ENCODE data around the gene TARP.

Gene TARP

GRCh38 chr7:38306914-38307313 lies 33.5 kb upstream of the TARP start:
- ChIA-PET CTCF (interaction anchor here (3.0 kb wide), 1 partner anchor 12 kb away, joined by 9 read pairs; no protein-coding TSS in a partner anchor), RAD21 (ENCODE audit: low non-redundant PET in 1 of 2, low total read pairs in 2 of 2, uncharacterized antibody in 2 of 2, unreplicated experiment in 2 of 2) (no interaction called here), POLR2A (no interaction called here)
- Histone ChIP-seq H4K20me1 (ENCODE audit: insufficient read depth) (no peaks in the 10 kb centered on the region), H3K36me3 (ENCODE audit: control insufficient read depth in 1 of 2, insufficient read depth in 2 of 2, low read length in 2 of 2) (no peaks in the 10 kb centered on the region), H3K27me3 (ENCODE audit: insufficient read depth, low read length) (peaks cover 38% of the 10 kb centered on the region), H3K9ac (ENCODE audit: low read length) (no peak overlapping the region), H3K79me2 (ENCODE audit: insufficient read depth, low read length) (no peaks in the 10 kb centered on the region), H3K27ac (ENCODE audit: low read depth, low read length) (no peak overlapping the region), H3K4me2 (ENCODE audit: low read length) (no peak overlapping the region), H3K9me3 (ENCODE audit: control insufficient read depth in 1 of 2, insufficient read depth in 1 of 2, low read depth in 1 of 2, low read length in 2 of 2) (no peaks in the 10 kb centered on the region), H3K4me3 (replicated peaks in 1 of 2; ENCODE audit: low read depth in 1 of 2, low read length in 2 of 2) (no peak overlapping the region), H2AFZ (ENCODE audit: low read depth, low read length, poor library complexity, severe bottlenecking) (no peak overlapping the region), H3K4me1 (ENCODE audit: control insufficient read depth in 1 of 2, insufficient read depth in 2 of 2, low read length in 2 of 2) (no peaks in the 10 kb centered on the region), H3K9me2 (ENCODE audit: insufficient read depth) (no peaks in the 10 kb centered on the region)
- ATAC-seq (no peak), DNase-seq (ENCODE audit: low read depth, low spot score) (no peak)
- no peak for TF ChIP-seq CEBPB (IDR thresholded peaks at IDR 0.05; ENCODE audit: low read depth)
- no peak for TF ChIP-seq ELF1 (IDR thresholded peaks at IDR 0.05; ENCODE audit: borderline replicate concordance, low read depth)
- no peak for TF ChIP-seq RAD21 (IDR thresholded peaks at IDR 0.05; ENCODE audit: low read depth)
- TF ChIP-seq EZH2phosphoT487 (IDR thresholded peaks at IDR 0.05; ENCODE audit: borderline replicate concordance) = no peak
- TF ChIP-seq, protein P1, sequence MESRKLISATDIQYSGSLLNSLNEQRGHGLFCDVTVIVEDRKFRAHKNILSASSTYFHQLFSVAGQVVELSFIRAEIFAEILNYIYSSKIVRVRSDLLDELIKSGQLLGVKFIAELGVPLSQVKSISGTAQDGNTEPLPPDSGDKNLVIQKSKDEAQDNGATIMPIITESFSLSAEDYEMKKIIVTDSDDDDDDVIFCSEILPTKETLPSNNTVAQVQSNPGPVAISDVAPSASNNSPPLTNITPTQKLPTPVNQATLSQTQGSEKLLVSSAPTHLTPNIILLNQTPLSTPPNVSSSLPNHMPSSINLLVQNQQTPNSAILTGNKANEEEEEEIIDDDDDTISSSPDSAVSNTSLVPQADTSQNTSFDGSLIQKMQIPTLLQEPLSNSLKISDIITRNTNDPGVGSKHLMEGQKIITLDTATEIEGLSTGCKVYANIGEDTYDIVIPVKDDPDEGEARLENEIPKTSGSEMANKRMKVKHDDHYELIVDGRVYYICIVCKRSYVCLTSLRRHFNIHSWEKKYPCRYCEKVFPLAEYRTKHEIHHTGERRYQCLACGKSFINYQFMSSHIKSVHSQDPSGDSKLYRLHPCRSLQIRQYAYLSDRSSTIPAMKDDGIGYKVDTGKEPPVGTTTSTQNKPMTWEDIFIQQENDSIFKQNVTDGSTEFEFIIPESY (IDR thresholded peaks at IDR 0.05; ENCODE audit: extremely low read depth, insufficient replicate concordance, low read length) = no peak
- no peak for TF ChIP-seq YY1 (IDR thresholded peaks at IDR 0.05; ENCODE audit: extremely low read depth, insufficient replicate concordance, low read depth, low read length)
- TF ChIP-seq, protein P2, sequence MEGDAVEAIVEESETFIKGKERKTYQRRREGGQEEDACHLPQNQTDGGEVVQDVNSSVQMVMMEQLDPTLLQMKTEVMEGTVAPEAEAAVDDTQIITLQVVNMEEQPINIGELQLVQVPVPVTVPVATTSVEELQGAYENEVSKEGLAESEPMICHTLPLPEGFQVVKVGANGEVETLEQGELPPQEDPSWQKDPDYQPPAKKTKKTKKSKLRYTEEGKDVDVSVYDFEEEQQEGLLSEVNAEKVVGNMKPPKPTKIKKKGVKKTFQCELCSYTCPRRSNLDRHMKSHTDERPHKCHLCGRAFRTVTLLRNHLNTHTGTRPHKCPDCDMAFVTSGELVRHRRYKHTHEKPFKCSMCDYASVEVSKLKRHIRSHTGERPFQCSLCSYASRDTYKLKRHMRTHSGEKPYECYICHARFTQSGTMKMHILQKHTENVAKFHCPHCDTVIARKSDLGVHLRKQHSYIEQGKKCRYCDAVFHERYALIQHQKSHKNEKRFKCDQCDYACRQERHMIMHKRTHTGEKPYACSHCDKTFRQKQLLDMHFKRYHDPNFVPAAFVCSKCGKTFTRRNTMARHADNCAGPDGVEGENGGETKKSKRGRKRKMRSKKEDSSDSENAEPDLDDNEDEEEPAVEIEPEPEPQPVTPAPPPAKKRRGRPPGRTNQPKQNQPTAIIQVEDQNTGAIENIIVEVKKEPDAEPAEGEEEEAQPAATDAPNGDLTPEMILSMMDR (IDR thresholded peaks at IDR 0.05 in 2 of 3, conservative IDR thresholded peaks at IDR 0.05 in 1 of 3; ENCODE audit: borderline replicate concordance in 1 of 3, insufficient read depth in 1 of 3, low read depth in 2 of 3, low read length in 2 of 3) = no peak
- TF ChIP-seq SP1 (IDR thresholded peaks at IDR 0.05; ENCODE audit: low read depth) = no peak
- TF ChIP-seq, protein P3, sequence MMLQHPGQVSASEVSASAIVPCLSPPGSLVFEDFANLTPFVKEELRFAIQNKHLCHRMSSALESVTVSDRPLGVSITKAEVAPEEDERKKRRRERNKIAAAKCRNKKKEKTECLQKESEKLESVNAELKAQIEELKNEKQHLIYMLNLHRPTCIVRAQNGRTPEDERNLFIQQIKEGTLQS (IDR thresholded peaks at IDR 0.05) = no peak
- no peak for TF ChIP-seq ZNF274 (IDR thresholded peaks at IDR 0.05; ENCODE audit: low read depth, low read length)
- no TSS peak for BruUV-seq (replicated peaks)
- intact Hi-C loops (cut with micrococcal nuclease) = no loop called here
